ENCODE measurements around the gene DKK3. TPM values are rescaled to one million over a fixed set of nuclear protein-coding genes. Genes with fewer than 3 reads are reported as not detected.

The DKK3 gene
- total and polyA plus RNA-seq, 4 donors, result 3.1 to 9.9 (median 7.1) TPM

GRCh38 chr11:12005476-12005875 is 3.0 kb downstream of the DKK3 start (continued):
- TF ChIP-seq SP1 (IDR thresholded peaks at IDR 0.05), result no peak
- TF ChIP-seq ATF3 (IDR thresholded peaks at IDR 0.05), result no peak

DNA sequence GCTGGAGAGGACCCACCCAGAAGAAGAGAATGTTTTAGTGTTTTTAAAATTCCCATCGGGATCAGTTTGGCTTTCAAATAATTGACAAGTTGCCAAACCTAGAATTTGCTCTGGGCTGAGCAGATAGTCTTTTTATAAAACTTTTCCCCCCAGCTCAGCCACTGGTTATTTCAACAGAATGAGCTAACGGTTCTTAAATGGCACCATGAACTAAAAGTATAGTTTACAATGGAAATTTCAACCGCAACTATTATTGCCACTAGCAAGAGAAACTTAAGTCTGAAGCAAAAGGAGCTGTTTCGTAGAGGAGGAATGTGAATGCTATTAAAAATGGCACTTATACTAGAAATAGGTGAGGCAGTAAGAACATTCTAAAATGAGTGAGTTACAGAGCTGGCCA is 3.4 kb downstream of the DKK3 start:
- WGBS, result 86% methylated on average over 4 of the region's 4 CpGs
- no peak overlapping the region for H3K27ac ChIP-seq (ENCODE audit: low read depth in 1 of 2, low read length in 2 of 2)

DNA sequence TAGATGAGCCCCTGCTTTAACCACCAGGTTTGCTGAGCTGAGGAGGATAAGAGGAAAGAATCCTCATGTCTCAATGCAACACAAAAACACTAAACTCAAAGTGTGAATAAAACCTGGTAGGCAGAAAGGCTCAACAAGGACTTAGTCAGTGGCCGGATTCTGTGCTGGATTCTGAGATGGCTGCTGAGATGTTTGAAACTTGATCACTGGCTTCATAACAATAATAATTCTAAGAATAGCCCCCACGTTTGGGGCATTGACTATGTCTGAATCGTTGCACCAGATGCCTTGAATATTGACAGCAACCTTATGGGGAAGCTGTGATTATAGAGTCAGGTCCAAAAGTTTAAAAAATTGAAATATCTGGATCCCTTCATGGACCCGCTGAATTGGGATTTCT is 4.6 kb downstream of the DKK3 start:
- no peak for TF ChIP-seq ATF3 (IDR thresholded peaks at IDR 0.05)
- TF ChIP-seq NR2F2 (IDR thresholded peaks at IDR 0.05), result no peak
- no peak for TF ChIP-seq HNF4A (conservative IDR thresholded peaks at IDR 0.05)
- TF ChIP-seq, protein P1, sequence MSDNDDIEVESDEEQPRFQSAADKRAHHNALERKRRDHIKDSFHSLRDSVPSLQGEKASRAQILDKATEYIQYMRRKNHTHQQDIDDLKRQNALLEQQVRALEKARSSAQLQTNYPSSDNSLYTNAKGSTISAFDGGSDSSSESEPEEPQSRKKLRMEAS (IDR thresholded peaks at IDR 0.05), result no peak
- TF ChIP-seq CTCF (IDR thresholded peaks at IDR 0.05; ENCODE audit: low read depth, low read length, missing input control), result no peak
- no peak for TF ChIP-seq YY1 (IDR thresholded peaks at IDR 0.05)
- no peak for TF ChIP-seq EGR1 (IDR thresholded peaks at IDR 0.05; ENCODE audit: low read depth in 2 of 2)
- Histone ChIP-seq H3K27me3 (ENCODE audit: control insufficient read depth in 4 of 4, insufficient read depth in 4 of 4, low read length in 3 of 4) (peaks cover 0 to 7% (median 2%) of the 10 kb centered on the region in 4 donors), H3K4me3 (ENCODE audit: low read depth in 1 of 3, low read length in 3 of 3) (no peak overlapping the region), H3K36me3 (ENCODE audit: control insufficient read depth in 4 of 4, insufficient read depth in 3 of 4, low read depth in 1 of 4, low read length in 3 of 4) (no peaks in the 10 kb centered on the region), H3K9ac (ENCODE audit: low read depth in 1 of 2, low read length in 2 of 2) (no peak overlapping the region), H3K9me3 (ENCODE audit: control insufficient read depth in 4 of 4, low read length in 3 of 4) (no peaks in the 10 kb centered on the region), H3K27ac (ENCODE audit: low read depth in 1 of 2, low read length in 2 of 2) (no peak overlapping the region), H3K4me1 (ENCODE audit: control insufficient read depth in 4 of 4, insufficient read depth in 4 of 4, low read length in 3 of 4) (peaks cover 0 to 7% (median under 1%) of the 10 kb centered on the region in 4 donors)
- no peak for DNase-seq (ENCODE audit: low spot score)
- WGBS, result 87% methylated on average over 4 of the region's 4 CpGs

More for the DNA sequence above, 3.4 kb downstream of the DKK3 start:
- DNase-seq (ENCODE audit: low spot score), result no peak
- H3K4me3 ChIP-seq (ENCODE audit: low read depth in 1 of 3, low read length in 3 of 3), result no peak overlapping the region
- H3K9ac ChIP-seq (ENCODE audit: low read depth in 1 of 2, low read length in 2 of 2), result no peak overlapping the region
- H3K27me3 ChIP-seq (ENCODE audit: control insufficient read depth in 4 of 4, insufficient read depth in 4 of 4, low read length in 3 of 4), result peaks cover 0 to 7% (median 2%) of the 10 kb centered on the region in 4 donors
- H3K36me3 ChIP-seq (ENCODE audit: control insufficient read depth in 4 of 4, insufficient read depth in 3 of 4, low read depth in 1 of 4, low read length in 3 of 4), result no peaks in the 10 kb centered on the region
- no peak for TF ChIP-seq GABPA (IDR thresholded peaks at IDR 0.05 in 1 of 2, conservative IDR thresholded peaks at IDR 0.05 in 1 of 2)
- TF ChIP-seq TAF1 (conservative IDR thresholded peaks at IDR 0.05), result no peak
- no peak for TF ChIP-seq EGR1 (IDR thresholded peaks at IDR 0.05; ENCODE audit: low read depth in 2 of 2)
- TF ChIP-seq CTCF (IDR thresholded peaks at IDR 0.05; ENCODE audit: low read depth, low read length, missing input control), result no peak
- TF ChIP-seq, protein P2, sequence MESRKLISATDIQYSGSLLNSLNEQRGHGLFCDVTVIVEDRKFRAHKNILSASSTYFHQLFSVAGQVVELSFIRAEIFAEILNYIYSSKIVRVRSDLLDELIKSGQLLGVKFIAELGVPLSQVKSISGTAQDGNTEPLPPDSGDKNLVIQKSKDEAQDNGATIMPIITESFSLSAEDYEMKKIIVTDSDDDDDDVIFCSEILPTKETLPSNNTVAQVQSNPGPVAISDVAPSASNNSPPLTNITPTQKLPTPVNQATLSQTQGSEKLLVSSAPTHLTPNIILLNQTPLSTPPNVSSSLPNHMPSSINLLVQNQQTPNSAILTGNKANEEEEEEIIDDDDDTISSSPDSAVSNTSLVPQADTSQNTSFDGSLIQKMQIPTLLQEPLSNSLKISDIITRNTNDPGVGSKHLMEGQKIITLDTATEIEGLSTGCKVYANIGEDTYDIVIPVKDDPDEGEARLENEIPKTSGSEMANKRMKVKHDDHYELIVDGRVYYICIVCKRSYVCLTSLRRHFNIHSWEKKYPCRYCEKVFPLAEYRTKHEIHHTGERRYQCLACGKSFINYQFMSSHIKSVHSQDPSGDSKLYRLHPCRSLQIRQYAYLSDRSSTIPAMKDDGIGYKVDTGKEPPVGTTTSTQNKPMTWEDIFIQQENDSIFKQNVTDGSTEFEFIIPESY (IDR thresholded peaks at IDR 0.05), result no peak
- TF ChIP-seq, protein P1 (IDR thresholded peaks at IDR 0.05), result no peak
- TF ChIP-seq FOXA1 (IDR thresholded peaks at IDR 0.05), result no peak
- TF ChIP-seq FOXA2 (IDR thresholded peaks at IDR 0.05), result no peak
- peaks cover 0 to 7% (median 1%) of the 10 kb centered on the region in 4 donors for H3K4me1 ChIP-seq (ENCODE audit: control insufficient read depth in 4 of 4, insufficient read depth in 4 of 4, low read length in 3 of 4)
- H3K9me3 ChIP-seq (ENCODE audit: control insufficient read depth in 4 of 4, low read length in 3 of 4), result no peaks in the 10 kb centered on the region
